Suprapubic skin (tissue), 4 donors: ENCODE measurements around the gene WDR55. TPM values are rescaled to one million over a fixed set of nuclear protein-coding genes. Genes with fewer than 3 reads are reported as not detected.
"Not testable (repeated sequence)": the region's sequence is repeated elsewhere in the genome, so short reads cannot be mapped to it uniquely, and the experiment has no call there.

Experiments used
- DNase-seq, 2 donors: peaks; one replicate each; pipeline ENCODE4 v3.0.0-alpha.2; 2019; ENCODE audit warnings: low spot score in 2 of 2
- H3K27ac ChIP-seq: fragments of 200-600 bp; sonication (generic); one replicate; pipeline ENCODE4 v1.5.1; 2019
- H3K27me3 ChIP-seq: fragments of 200-600 bp; sonication (generic); one replicate; pipeline ENCODE4 v1.5.1; 2019
- H3K36me3 ChIP-seq: fragments of 200-600 bp; sonication (generic); one replicate; pipeline ENCODE4 v1.5.1; 2019
- H3K4me1 ChIP-seq: fragments of 200-600 bp; sonication (generic); one replicate; pipeline ENCODE4 v1.5.1; 2019
- H3K4me3 ChIP-seq: fragments of 200-600 bp; sonication (generic); one replicate; pipeline ENCODE4 v1.5.1; 2019; ENCODE audit warnings: mild to moderate bottlenecking
- H3K9me3 ChIP-seq: fragments of 200-600 bp; sonication (generic); one replicate; pipeline ENCODE4 v1.5.1; 2019
- EP300 ChIP-seq: sonication (generic); formaldehyde crosslinking; IDR thresholded peaks from one replicate; pipeline ENCODE4 v1.6.1; 2017; ENCODE audit warnings: antibody characterized with exemption
- POLR2A ChIP-seq, 2 donors: fragments of 450-650 bp; IDR thresholded peaks; one replicate each; pipeline ENCODE4 v1.6.1; 2017; ENCODE audit warnings: antibody characterized with exemption in 2 of 2, mild to moderate bottlenecking in 2 of 2, moderate library complexity in 2 of 2
- POLR2AphosphoS5 ChIP-seq, 3 donors: sonication (generic); formaldehyde crosslinking; IDR thresholded peaks; one replicate each; pipeline ENCODE4 v1.6.1; 2017; ENCODE audit warnings: antibody characterized with exemption in 3 of 3
- WGBS: methylation state at CpG from one replicate; pipeline ENCODE4 v1.1.5; 2018; 5-methylcytosine and 5-hydroxymethylcytosine counted together
- total RNA-seq, 4 donors: library from RNA; depleted of rRNA; stranded (reverse); fragments of >200 nt; gene quantifications; one replicate each; pipeline ENCODE4 v1.1.0, GENCODE V29; 2016
- TF ChIP-seq, protein P1 (sequence below), 2 donors: fragments of 200-600 bp in 1 of 2; fragments of 450-650 bp in 1 of 2; sonication (generic) in 1 of 2; IDR thresholded peaks; one replicate each; pipeline ENCODE4 v1.5.1; 2016 to 2019; ENCODE audit warnings: antibody characterized with exemption in 2 of 2, mild to moderate bottlenecking in 1 of 2, moderate library complexity in 1 of 2

WDR55 gene
- total RNA-seq, 4 donors from 2014 or later = 15.7 to 41.5 (median 22.8) TPM

DNA sequence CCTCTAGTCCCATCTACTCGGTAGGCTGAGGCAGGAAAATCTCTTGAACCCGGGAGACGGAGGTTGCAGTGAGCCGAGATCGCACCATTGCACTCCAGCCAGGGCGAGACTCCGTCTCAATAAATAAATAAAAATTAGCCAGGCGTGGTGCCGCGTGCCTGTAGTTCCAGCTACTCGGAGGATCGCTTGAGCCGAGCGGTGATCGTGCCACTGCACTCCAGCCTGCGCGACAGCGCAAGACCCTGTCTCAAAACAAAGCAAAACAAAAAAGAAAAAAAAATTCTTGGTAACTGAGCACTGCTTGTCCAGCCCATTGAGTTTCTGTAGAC lies 710 bp upstream of the WDR55 start:
- Histone ChIP-seq H3K4me3 (peak overlapping the region; percentile 91), H3K27ac (peak overlapping the region; percentile 94), H3K4me1 (peaks cover 28% of the 10 kb centered on the region), H3K9me3 (no peaks in the 10 kb centered on the region), H3K27me3 (no peaks in the 10 kb centered on the region), H3K36me3 (peaks cover 63% of the 10 kb centered on the region)
- WGBS = 18% methylated on average over 18 of the region's 18 CpGs
- DNase-seq = no peak
- TF ChIP-seq EP300 = no peak
- TF ChIP-seq POLR2A (IDR thresholded peaks at IDR 0.05) = no peak
- TF ChIP-seq, protein P1, sequence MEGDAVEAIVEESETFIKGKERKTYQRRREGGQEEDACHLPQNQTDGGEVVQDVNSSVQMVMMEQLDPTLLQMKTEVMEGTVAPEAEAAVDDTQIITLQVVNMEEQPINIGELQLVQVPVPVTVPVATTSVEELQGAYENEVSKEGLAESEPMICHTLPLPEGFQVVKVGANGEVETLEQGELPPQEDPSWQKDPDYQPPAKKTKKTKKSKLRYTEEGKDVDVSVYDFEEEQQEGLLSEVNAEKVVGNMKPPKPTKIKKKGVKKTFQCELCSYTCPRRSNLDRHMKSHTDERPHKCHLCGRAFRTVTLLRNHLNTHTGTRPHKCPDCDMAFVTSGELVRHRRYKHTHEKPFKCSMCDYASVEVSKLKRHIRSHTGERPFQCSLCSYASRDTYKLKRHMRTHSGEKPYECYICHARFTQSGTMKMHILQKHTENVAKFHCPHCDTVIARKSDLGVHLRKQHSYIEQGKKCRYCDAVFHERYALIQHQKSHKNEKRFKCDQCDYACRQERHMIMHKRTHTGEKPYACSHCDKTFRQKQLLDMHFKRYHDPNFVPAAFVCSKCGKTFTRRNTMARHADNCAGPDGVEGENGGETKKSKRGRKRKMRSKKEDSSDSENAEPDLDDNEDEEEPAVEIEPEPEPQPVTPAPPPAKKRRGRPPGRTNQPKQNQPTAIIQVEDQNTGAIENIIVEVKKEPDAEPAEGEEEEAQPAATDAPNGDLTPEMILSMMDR (IDR thresholded peaks at IDR 0.05) = no peak

DNA sequence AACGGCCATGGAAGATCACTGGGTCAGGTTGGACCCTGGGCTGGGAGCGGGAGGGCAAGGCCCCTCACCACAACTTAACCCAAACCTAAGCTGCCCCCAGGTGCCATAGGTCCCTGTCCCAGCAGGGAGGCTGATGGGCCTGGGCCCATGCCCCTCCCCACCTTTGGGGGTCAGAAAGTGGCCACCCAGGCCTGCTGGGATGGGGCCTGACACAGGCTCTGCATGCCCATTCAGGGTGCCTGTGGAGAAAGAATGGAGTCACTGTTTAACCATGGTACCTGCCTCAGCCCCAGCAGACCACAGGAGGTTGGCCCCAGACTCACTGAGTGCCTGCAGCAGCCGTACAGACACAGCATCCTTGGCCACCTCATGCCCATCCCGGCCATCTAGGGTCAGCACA lies 6.3 kb downstream of the WDR55 start:
- WGBS = 85% methylated on average over 3 of the region's 4 CpGs
- Histone ChIP-seq H3K36me3 (peaks cover 85% of the 10 kb centered on the region), H3K4me1 (peaks cover 19% of the 10 kb centered on the region)
- not testable (repeated sequence) for DNase-seq, H3K27me3 ChIP-seq, H3K9me3 ChIP-seq, H3K27ac ChIP-seq, H3K4me3 ChIP-seq

DNA sequence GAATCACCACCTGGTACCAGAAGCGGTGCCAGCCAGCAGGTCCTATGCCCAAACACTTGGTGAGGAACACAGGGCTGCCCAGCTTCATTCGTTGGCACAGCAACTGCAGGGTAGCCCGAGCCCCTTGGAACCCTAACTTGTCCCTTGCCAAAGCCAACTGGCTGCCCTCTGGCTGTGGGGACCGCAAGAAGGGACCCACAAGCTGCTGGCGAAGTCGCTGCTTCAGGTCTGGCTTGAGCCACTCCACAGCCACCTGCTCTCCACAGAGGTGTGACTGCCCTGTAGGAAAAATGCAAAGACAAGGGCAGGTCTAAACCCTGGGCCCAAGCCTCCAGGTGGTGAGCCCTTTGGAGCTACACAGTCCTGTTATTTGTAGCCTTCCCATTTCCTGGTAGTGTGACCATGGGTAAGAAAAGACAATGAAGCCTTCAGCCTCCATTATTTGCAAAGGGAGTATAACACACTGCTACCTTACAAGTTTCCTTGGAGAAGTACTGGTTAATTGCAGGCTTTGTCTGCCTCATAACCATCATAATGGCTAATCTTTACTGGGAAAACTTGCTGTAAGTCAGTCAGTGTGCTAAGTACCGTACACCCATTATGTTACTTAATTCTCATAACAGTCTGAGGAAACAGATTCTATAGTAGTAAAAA lies 6.9 kb downstream of the WDR55 start:
- TF ChIP-seq, protein P1 (IDR thresholded peaks at IDR 0.05) = no peak
- TF ChIP-seq POLR2AphosphoS5 (IDR thresholded peaks at IDR 0.05) = no peak
- TF ChIP-seq EP300 = no peak
- TF ChIP-seq POLR2A (IDR thresholded peaks at IDR 0.05) = no peak
- peaks cover 91% of the 10 kb centered on the region for H3K36me3 ChIP-seq

DNA sequence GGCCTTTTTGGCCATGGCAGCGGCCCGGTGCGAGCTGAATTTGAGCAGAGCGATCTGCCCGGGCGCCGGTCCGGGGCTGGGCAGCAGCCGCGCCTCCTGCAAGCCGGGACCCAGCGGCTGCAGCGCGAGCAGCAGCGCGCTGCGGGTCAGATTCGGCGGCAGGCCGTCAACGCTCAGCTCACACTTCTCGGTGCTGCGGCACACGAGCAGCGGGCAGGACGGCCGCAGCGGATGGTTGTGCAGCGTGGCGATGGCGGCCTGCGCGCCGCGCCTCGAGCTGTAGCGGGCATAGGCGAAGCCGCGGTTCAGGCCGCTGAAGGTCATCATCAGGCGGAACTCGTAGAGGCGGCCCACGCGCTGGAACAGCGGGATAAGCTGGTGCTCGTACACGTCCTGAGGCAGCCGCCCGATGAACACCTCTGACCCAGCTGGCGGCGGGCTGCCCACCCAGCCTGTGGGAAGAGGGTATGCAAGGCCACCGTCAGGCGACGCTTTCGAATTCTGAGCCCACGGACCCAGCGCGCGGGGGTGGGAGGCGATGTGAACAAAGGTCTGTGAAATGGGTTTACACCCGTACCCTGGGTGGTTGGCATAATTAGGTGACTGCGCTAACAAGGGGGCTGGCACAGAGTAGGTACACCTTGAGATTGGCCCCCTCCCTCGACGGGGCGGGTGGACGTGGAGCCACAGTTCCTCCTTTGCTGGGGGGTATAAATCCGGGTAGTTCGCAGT lies 7.9 kb downstream of the WDR55 start:
- Histone ChIP-seq H3K27me3 (no peaks in the 10 kb centered on the region), H3K9me3 (no peaks in the 10 kb centered on the region), H3K4me1 (peaks cover 8% of the 10 kb centered on the region), H3K4me3 (peak overlapping the region; percentile 14), H3K27ac (no peak overlapping the region), H3K36me3 (peaks cover 94% of the 10 kb centered on the region)
- 44% methylated on average over 63 of the region's 70 CpGs for WGBS
- no peak for DNase-seq
- TF ChIP-seq POLR2AphosphoS5 (IDR thresholded peaks at IDR 0.05) (no peak), POLR2A (IDR thresholded peaks at IDR 0.05) (no peak), EP300 (no peak)
- TF ChIP-seq, protein P1 (IDR thresholded peaks at IDR 0.05) = no peak

More for the DNA sequence above, 6.9 kb downstream of the WDR55 start:
- Histone ChIP-seq H3K27me3 (no peaks in the 10 kb centered on the region), H3K9me3 (no peaks in the 10 kb centered on the region), H3K4me1 (peaks cover 14% of the 10 kb centered on the region), H3K4me3 (no peak overlapping the region), H3K27ac (no peak overlapping the region)
- 89% methylated on average over 1 of the region's 7 CpGs for WGBS
- no peak for DNase-seq

DNA sequence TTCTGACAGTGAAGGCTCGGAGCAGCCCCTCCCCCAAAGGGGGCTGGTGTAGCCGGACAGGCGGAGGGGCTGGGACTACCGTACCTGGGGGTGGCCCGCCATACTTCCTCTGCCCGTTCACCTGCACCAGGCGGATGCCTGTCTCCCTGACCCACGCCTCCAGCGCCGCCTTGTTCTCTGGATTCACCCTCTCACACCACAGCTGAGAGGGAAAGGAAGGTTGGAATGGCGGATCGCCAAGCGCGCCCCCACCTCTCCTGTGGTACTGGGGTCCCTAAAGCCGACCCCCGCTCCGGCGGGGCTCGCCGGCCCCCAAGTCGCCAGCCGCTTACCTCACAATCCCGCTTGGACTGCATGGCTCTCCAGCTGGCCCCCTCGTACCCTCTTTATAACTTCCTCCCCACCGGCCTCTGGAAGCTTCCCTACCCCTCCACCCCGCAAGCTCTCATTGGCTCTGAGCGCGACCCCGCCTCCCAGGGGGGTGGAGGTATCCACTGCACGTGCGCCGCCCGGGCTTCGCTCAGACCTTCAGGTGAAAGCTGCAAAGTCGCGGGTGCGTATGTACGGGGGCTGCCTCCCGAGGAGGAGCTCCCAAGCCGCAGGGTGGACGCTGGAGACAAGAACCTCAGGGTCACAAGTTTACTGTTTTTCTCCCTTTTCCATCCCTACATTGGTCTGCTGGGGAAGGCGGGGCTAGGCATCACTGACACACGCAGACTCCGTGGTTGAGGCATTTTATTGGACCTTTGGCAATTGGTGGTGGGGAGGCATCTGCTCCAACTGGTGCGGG lies 8.7 kb downstream of the WDR55 start, which contains the start of gene DND1:
TSS of gene DND1 (minus strand) at position 390 of the 790 bp plus-strand sequence. CDS start at position 356, 34 bp downstream.
- H3K36me3 ChIP-seq = peaks cover 90% of the 10 kb centered on the region

More for the DNA sequence above, 8.7 kb downstream of the WDR55 start, which contains the start of gene DND1:
- H3K27ac ChIP-seq = no peak within 1 kb of the TSS
- H3K27me3 ChIP-seq = no peaks in the 10 kb centered on the region
- no peaks in the 10 kb centered on the region for H3K9me3 ChIP-seq
- DNase-seq = no peak
- TF ChIP-seq POLR2A (IDR thresholded peaks at IDR 0.05) (no peak), EP300 (no peak), POLR2AphosphoS5 (IDR thresholded peaks at IDR 0.05) (no peak)
- TF ChIP-seq, protein P1 (IDR thresholded peaks at IDR 0.05) = no peak
- H3K4me3 ChIP-seq = peak within 1 kb of the TSS; percentile 14
- H3K4me1 ChIP-seq = peaks cover 8% of the 10 kb centered on the region
- 88% methylated on average over 45 of the region's 45 CpGs for WGBS
